Endothelial cell of umbilical vein (primary cell): ENCODE measurements around the gene CCDC85B.

Source experiments
- EZH2 ChIP-seq: IDR thresholded peaks from 2 replicates; pipeline ENCODE4 v1.6.1; 2012; ENCODE audit warnings: borderline replicate concordance, low read depth, mild to moderate bottlenecking, moderate library complexity, low read length, inconsistent platforms; ENCODE audit not compliant: severe bottlenecking
- MAX ChIP-seq: IDR thresholded peaks from 2 replicates; pipeline ENCODE4 v1.6.1; 2011; ENCODE audit not compliant: insufficient read depth, insufficient read length
- POLR2A ChIP-seq: IDR thresholded peaks from 2 replicates; pipeline ENCODE4 v1.6.1; 2012; ENCODE audit warnings: low read depth, mild to moderate bottlenecking, control low read depth, low read length
- TF ChIP-seq, protein P1 (sequence below), 2 donors: IDR thresholded peaks; 1 replicate in 1 of 2; 2 replicates in 1 of 2; pipeline ENCODE4 v1.5.1; 2011; ENCODE audit warnings: low read length in 2 of 2, mild to moderate bottlenecking in 2 of 2, moderate library complexity in 2 of 2, control low read depth in 1 of 2, inconsistent platforms in 1 of 2, low read depth in 1 of 2; ENCODE audit not compliant: insufficient read depth in 1 of 2; ENCODE audit errors: extremely low read depth in 1 of 2

DNA sequence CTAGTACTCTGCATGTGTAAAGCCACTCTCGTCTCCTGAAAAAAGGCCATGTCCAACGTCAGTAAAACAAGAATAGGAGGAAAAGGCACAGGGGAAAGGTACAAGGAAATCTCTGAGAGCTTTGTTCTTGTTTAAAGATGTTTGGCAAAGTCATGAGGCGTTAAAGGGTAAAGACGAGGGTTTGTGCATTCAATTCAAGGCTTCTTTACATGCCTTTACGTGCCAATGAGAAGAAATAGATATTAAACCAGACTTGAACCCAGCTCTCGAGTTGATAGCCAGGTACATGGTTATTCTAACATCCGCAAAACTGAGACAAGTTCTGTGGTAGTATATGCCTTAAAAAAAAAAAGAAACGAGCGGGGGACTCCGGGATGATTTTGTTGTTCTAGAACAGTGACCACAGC, 31.8 kb upstream of the CCDC85B start:
- TF ChIP-seq POLR2A (no peak), MAX (no peak), EZH2 (no peak)
- TF ChIP-seq, protein P1, sequence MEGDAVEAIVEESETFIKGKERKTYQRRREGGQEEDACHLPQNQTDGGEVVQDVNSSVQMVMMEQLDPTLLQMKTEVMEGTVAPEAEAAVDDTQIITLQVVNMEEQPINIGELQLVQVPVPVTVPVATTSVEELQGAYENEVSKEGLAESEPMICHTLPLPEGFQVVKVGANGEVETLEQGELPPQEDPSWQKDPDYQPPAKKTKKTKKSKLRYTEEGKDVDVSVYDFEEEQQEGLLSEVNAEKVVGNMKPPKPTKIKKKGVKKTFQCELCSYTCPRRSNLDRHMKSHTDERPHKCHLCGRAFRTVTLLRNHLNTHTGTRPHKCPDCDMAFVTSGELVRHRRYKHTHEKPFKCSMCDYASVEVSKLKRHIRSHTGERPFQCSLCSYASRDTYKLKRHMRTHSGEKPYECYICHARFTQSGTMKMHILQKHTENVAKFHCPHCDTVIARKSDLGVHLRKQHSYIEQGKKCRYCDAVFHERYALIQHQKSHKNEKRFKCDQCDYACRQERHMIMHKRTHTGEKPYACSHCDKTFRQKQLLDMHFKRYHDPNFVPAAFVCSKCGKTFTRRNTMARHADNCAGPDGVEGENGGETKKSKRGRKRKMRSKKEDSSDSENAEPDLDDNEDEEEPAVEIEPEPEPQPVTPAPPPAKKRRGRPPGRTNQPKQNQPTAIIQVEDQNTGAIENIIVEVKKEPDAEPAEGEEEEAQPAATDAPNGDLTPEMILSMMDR (IDR thresholded peaks at IDR 0.05; ENCODE audit: extremely low read depth in 1 of 2, insufficient read depth in 1 of 2, low read depth in 1 of 2, low read length in 2 of 2), result no peak
